Transverse colon (tissue), 4 donors: ENCODE measurements around the gene PRKCH. TPM values are rescaled to one million over a fixed set of nuclear protein-coding genes. Genes with fewer than 3 reads are reported as not detected.

ENCODE experiments used
- DNase-seq: peaks from one replicate; pipeline ENCODE4 v3.0.0-alpha.2; 2019
- H3K27ac ChIP-seq, 4 donors: fragments of 200-600 bp; sonication (generic); 2 replicates each; pipeline ENCODE4 v1.5.1; 2016 to 2018; ENCODE audit warnings: inconsistent platforms in 4 of 4
- H3K27me3 ChIP-seq: fragments of 200-600 bp; sonication (generic); 2 replicates; pipeline ENCODE4 v1.5.1; 2017; ENCODE audit warnings: inconsistent platforms
- H3K36me3 ChIP-seq, 4 donors: fragments of 200-600 bp; sonication (generic); 2 replicates each; pipeline ENCODE4 v1.5.1; 2017 to 2019; ENCODE audit warnings: inconsistent platforms in 4 of 4
- H3K4me1 ChIP-seq, 4 donors: fragments of 200-600 bp; sonication (generic); 2 replicates each; pipeline ENCODE4 v1.5.1; 2017 to 2020; ENCODE audit warnings: inconsistent platforms in 4 of 4
- H3K4me3 ChIP-seq, 4 donors: fragments of 200-600 bp; sonication (generic); 1 replicate in 1 of 4; 2 replicates in 3 of 4; pipeline versions ENCODE4 v1.5.1 to v1.6.1; 2017 to 2019; ENCODE audit warnings: inconsistent platforms in 4 of 4
- H3K9me3 ChIP-seq, 2 donors: fragments of 200-600 bp; sonication (generic); 2 replicates each; pipeline ENCODE4 v1.5.1; 2017 to 2019; ENCODE audit warnings: inconsistent platforms in 2 of 2
- EP300 ChIP-seq: sonication (generic); formaldehyde crosslinking; IDR thresholded peaks from one replicate; pipeline ENCODE4 v1.6.1; 2017; ENCODE audit warnings: antibody characterized with exemption, low read depth
- POLR2A ChIP-seq: fragments of 450-650 bp; IDR thresholded peaks from one replicate; pipeline ENCODE4 v1.6.1; 2016; ENCODE audit warnings: antibody characterized with exemption, mild to moderate bottlenecking, moderate library complexity
- POLR2AphosphoS5 ChIP-seq, 3 donors: sonication (generic); formaldehyde crosslinking; IDR thresholded peaks; one replicate each; pipeline ENCODE4 v1.6.1; 2016; ENCODE audit warnings: antibody characterized with exemption in 3 of 3
- WGBS, 2 donors: methylation state at CpG; one replicate each; pipeline ENCODE4 v1.1.5; 2018; ENCODE audit warnings: low coverage in 1 of 2; 5-methylcytosine and 5-hydroxymethylcytosine counted together
- in situ Hi-C, 4 donors: fragments of 200-750 bp; cut with MboI; loops; one replicate each; pipeline versions ENCODE4 v1.15.0 to v1.15.1; 2017; ENCODE audit warnings: low sequenced_read_pairs in 3 of 4, low pct_ligation_motif_present in 1 of 4, low pct_unique_long_range_greater_than_20kb in 1 of 4
- intact Hi-C: fragments of 100-400 bp; cut with DNase I; formaldehyde crosslinking; loops from one replicate; pipeline ENCODE4 v1.15.1; 2023; ENCODE audit warnings: low total_unique reads
- total RNA-seq, 4 donors: library from RNA; depleted of rRNA; stranded (reverse); fragments of >200 nt; gene quantifications; one replicate each; pipeline ENCODE4 v1.1.0, GENCODE V29; 2016
- TF ChIP-seq, protein P1 (sequence below), 5 experiments: fragments of 200-600 bp in 3 of 5; fragments of 450-650 bp in 2 of 5; sonication (generic) in 3 of 5; IDR thresholded peaks; 1 replicate in 2 of 5; 2 replicates in 3 of 5; pipeline ENCODE4 v1.5.1; 2016 to 2017; ENCODE audit warnings: antibody characterized with exemption in 5 of 5, inconsistent platforms in 3 of 5, mild to moderate bottlenecking in 2 of 5, moderate library complexity in 1 of 5

PRKCH gene
- total RNA-seq, 4 donors from 2014 or later: 12.4 to 38.9 (median 27.0) TPM

DNA sequence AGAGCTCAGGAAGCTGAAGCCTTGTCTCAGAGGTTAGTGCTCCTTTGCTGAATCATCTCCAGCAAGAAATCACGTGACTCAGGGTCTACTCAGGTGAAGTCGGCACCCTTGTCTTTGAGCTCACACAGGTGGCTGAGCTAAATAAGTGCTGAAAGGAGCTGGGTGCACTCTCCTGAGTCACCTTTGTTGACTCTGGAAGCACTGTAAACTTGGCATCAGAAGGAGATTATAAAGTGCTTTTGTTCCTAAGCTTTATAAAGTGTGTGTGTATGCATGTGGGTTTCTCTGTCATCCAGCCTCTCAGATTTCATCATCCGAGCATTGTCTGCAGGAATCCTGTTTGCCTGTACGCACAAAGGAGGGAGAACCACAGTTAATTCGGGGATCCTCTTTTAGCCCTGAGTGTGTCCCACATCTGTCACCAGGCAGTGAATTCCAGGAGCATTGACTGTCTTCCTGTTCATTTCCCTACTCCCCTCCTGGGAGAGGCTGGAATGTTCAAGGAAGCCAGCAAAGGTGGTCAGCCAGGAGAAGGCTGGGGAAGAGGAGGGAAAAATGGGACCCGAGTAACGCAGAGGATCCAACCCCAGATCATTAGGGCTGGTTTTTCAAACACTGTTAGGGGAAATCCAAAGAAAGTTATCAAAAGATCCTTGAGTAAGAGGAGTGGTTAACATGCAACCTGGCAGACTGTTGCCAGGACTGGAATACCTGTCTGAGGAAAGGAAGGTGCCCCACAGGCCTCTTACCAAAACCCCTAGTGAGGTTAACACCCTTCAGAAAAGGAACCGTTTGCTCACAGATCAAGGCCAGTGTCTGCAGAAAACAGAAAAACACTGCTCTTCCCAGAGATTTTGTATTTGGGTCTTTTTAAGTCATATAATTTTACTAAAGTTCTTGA lies 216.4 kb downstream of the PRKCH start:
- WGBS, 2 donors: 36 to 38% methylated on average over 3 to 8 of the region's 8 CpGs
- Histone ChIP-seq H3K27me3 (no peaks in the 10 kb centered on the region), H3K36me3 (no peaks in the 10 kb centered on the region), H3K27ac (peak overlapping the region; percentile 69 to 82 (median 74)), H3K9me3 (no peaks in the 10 kb centered on the region), H3K4me1 (peaks cover 3 to 60% (median 40%) of the 10 kb centered on the region in 4 donors), H3K4me3 (no peak overlapping the region)
- DNase-seq: peak; percentile 82
- intact Hi-C loops: no loop called here
- TF ChIP-seq POLR2A (no peak), POLR2AphosphoS5 (IDR thresholded peaks at IDR 0.05) (peak in 1 of 3 donors; percentile 64), EP300 (no peak)
- in situ Hi-C loops: no loop called here

DNA sequence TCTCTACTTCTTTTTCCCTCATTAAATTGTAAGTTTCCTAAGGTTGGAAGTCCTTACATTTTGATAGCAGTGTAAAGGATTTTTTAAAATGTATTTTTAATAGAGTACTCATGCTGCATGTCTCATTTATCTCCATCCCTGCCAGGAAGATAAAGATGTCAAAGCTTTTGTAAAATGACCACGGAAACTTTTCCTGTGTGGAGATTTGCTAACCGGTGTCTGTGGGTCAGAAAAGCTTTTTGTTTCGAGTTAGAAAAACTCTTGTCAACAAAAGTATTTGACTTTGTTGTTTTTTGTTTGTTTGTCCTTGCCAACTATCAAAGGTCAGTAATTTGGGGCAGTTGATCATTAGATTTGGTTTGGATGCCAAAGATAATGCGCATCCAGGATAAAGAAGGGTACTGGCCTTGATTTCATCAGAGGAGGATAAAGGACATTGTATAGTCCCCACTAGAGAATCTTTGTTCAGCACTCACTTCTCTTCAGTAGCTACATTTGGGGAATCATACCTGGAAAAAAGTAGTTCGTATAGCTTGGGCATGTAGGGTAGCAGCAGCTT lies 217.2 kb downstream of the PRKCH start:
- no peak for DNase-seq
- no peaks in the 10 kb centered on the region for H3K9me3 ChIP-seq
- H3K36me3 ChIP-seq: no peaks in the 10 kb centered on the region
- intact Hi-C loops (no loop called here), in situ Hi-C loops (no loop called here)
- H3K4me1 ChIP-seq: peaks cover 3 to 60% (median 41%) of the 10 kb centered on the region in 4 donors
- TF ChIP-seq, protein P1, sequence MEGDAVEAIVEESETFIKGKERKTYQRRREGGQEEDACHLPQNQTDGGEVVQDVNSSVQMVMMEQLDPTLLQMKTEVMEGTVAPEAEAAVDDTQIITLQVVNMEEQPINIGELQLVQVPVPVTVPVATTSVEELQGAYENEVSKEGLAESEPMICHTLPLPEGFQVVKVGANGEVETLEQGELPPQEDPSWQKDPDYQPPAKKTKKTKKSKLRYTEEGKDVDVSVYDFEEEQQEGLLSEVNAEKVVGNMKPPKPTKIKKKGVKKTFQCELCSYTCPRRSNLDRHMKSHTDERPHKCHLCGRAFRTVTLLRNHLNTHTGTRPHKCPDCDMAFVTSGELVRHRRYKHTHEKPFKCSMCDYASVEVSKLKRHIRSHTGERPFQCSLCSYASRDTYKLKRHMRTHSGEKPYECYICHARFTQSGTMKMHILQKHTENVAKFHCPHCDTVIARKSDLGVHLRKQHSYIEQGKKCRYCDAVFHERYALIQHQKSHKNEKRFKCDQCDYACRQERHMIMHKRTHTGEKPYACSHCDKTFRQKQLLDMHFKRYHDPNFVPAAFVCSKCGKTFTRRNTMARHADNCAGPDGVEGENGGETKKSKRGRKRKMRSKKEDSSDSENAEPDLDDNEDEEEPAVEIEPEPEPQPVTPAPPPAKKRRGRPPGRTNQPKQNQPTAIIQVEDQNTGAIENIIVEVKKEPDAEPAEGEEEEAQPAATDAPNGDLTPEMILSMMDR (IDR thresholded peaks at IDR 0.05): no peak
- TF ChIP-seq POLR2AphosphoS5 (IDR thresholded peaks at IDR 0.05) (no peak), EP300 (no peak), POLR2A (no peak)
- H3K27me3 ChIP-seq: no peaks in the 10 kb centered on the region
- H3K27ac ChIP-seq: peak overlapping the region; percentile 69 to 82 (median 74)
- H3K4me3 ChIP-seq: no peak overlapping the region
- 77 to 92% methylated on average over 4 to 5 of the region's 5 CpGs for WGBS, 2 donors

DNA sequence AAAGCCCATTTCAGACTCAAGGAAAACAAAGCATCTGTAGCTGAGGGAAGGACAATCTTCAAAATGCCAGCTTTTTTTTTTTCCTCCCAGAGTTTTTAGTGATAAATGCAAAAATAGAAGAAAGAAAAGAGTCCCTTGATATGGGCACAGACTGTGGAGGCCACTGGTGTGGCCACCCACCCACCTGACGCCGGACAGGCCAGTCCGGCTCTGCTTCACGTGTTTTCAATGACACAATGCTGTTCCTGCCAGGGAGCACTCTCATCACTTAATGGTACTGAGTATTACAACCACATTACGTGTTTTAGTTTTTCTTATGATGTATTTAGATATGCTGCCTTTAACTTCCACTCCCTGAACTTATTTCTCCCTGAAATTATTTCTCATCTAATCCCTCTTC lies 218.3 kb downstream of the PRKCH start:
- Histone ChIP-seq H3K9me3 (no peaks in the 10 kb centered on the region), H3K27me3 (no peaks in the 10 kb centered on the region), H3K36me3 (no peaks in the 10 kb centered on the region), H3K4me1 (peaks cover 3 to 55% (median 38%) of the 10 kb centered on the region in 4 donors), H3K4me3 (no peak overlapping the region), H3K27ac (no peak overlapping the region)
- TF ChIP-seq POLR2AphosphoS5 (IDR thresholded peaks at IDR 0.05) (no peak), POLR2A (no peak), EP300 (no peak)
- TF ChIP-seq, protein P1 (IDR thresholded peaks at IDR 0.05): no peak
- no peak for DNase-seq
- intact Hi-C loops (no loop called here), in situ Hi-C loops (no loop called here)
- 89 to 100% methylated on average over 3 to 5 of the region's 5 CpGs for WGBS, 2 donors

DNA sequence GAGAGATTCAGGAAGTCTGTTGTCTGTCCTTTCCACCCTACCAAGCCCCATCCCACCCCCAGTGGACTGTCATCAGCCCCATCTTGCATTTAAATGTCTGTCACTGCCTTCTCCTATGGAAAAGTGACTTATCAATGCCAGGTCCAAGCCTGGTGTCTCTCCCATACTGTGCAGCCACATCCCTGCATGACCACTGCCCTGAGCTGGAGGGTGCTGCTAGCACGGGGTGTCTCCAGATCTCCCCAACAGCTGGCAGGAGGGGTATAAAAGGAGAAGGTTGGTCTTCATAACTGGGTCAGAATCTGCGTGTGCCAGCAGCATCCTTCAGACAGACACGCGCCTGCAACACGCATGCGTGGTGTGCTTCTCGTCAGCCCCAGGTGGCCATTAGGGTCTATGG lies 219.6 kb downstream of the PRKCH start:
- H3K27me3 ChIP-seq: no peaks in the 10 kb centered on the region
- no peaks in the 10 kb centered on the region for H3K36me3 ChIP-seq
- TF ChIP-seq EP300 (no peak), POLR2AphosphoS5 (IDR thresholded peaks at IDR 0.05) (no peak), POLR2A (no peak)
- TF ChIP-seq, protein P1 (IDR thresholded peaks at IDR 0.05): no peak
- in situ Hi-C loops: no loop called here
- intact Hi-C loops: no loop called here
- WGBS, 2 donors: 91% methylated on average over 7 of the region's 7 CpGs; no CpG with 5 or more reads in 1 of the 2 donors
- H3K4me1 ChIP-seq: peaks cover 0 to 55% (median 32%) of the 10 kb centered on the region in 4 donors
- H3K4me3 ChIP-seq: no peak overlapping the region
- no peak for DNase-seq
- no peaks in the 10 kb centered on the region for H3K9me3 ChIP-seq
- no peak overlapping the region for H3K27ac ChIP-seq
